Stimulated activated CD4-positive, alpha-beta T cell treated with anti-CD3 and anti-CD28 coated beads, TNF-alpha, amount 100 ng/mL, for 4 hours (primary cell): ENCODE data around the gene HOXD9.

Source experiments
- DNase-seq, 3 experiments: peaks; one replicate each; pipeline ENCODE4 v3.0.0-alpha.2; 2020; ENCODE audit warnings: low read depth in 3 of 3

HOXD9 gene

DNA sequence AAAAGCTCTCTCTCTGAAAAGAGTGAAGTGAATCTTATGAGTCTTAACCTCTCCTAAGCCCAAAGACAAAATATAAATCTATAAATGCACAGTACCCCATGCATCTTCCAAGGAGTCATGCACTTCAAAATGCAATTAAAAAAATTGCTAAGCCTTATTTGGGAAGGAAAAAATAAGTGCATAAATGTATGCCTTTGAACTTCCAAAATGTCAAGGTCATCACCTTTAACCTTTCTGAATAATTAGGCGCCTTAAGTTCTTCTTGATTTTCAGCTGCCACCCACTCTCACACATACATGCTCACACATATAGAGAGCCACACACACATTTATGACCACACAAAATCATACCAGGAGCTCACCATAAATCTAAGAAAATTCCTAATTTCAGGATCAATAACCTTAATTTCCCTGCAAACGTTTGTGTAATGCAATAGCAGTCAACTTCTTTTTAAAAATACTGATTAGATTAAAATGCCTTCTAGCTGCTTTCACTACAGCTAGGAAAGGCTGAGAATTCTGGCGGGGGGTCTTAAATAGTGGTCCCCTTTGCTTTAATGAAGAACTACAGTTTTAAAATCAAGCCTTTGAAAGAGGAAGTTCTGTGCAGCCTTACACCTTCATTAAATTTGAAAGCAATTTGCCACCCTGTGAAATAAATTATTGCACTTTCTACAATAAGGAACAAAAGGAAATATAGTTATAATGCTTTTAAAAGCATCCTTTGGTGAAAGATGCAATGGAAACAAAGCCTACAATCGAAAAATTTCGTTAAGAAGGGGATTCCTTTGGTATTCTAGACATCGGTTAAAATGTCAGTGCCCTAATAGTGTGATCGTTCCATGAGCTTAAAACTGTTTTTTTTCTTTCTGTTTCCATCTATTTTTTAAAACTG is 11.9 kb upstream of the HOXD9 start:
- DNase-seq: no peak

DNA sequence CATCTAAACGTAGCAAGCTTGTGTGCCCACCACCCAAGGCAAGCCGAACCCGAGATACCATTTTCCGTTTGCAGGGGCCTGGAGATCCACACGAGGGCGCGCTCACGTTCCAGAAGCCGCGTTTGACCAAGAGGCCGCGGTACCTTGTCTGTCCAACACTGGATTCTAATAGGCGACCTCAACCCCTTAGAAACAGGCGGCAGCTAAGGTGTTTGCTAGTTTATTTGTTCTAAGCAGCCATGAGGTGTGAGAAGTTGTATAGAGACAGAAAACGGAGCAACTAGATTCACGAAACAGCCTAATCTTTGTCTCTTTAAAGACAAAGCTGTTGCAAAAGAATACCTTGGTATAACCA is 11.2 kb upstream of the HOXD9 start:
- no peak for DNase-seq

DNA sequence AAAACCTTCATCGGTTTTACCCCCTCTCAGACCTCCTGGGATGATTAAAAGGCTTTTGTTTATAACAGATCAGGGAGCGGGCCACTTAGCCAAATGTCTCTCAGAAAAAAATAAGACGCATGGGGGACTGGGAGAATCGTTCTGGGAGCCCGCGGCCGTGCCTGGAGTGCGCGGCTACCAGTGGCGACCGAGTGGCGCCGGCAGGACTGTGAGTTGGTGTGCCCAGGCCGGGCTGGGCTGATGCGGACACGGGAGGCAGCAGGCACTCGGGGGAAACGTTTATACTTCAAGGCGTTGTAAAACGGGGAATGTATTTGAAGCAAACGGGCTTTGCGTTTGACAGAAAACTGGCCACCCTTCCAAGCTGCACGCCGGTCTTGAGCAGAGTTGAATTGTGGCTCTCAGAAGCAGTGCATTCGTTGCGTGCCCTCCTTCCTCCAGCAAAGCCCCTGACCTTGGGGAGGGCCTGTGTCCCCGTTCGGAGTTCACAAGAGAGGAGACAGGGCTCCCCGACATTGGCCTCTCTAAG is 10.6 kb upstream of the HOXD9 start:
- DNase-seq: no peak

DNA sequence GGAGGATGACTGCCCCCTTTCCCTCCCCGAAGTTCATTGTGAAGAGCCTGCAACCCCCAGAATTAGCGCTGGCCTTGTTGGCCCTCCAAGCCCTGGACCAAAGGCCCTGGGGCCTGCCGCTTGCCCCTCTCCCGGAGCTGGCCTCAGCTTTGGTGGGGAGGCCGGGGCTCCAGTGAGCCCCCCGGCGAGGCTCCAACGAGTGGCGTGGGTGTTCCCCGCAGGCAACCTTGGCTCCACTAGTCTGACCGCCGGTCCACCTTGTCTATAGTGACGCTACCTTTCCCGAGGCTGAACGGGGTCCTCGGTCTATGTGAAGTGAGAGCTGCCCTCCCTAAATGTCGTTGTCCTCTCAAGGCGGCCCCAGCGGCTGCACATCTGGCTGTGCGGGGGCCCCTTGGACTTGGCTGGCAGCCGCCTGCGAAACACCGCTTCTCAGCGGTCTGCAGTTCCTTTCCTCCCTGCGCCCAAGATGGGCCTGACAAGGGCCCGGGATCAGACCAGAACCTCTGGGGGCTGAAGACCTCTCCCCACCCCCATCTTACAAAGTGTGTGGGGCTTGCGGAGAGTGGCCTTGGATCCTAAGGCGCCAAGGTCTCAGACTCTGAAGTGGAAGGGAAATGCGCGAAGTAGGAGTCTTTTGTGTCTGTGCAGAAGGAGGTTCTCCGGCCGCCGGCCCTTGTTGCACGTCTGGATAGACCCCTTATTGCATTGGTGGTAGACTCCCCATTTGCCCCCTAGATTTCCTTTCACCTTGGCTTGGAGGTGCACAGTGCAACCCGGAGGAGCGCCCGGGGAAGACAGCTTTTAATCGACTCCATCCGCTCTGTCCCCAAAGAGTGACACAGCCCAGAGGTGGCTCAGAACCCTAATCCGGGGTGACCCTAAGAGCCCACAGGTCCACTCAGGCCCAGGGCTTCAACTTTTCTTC is 9.9 kb upstream of the HOXD9 start:
- no peak for DNase-seq

DNA sequence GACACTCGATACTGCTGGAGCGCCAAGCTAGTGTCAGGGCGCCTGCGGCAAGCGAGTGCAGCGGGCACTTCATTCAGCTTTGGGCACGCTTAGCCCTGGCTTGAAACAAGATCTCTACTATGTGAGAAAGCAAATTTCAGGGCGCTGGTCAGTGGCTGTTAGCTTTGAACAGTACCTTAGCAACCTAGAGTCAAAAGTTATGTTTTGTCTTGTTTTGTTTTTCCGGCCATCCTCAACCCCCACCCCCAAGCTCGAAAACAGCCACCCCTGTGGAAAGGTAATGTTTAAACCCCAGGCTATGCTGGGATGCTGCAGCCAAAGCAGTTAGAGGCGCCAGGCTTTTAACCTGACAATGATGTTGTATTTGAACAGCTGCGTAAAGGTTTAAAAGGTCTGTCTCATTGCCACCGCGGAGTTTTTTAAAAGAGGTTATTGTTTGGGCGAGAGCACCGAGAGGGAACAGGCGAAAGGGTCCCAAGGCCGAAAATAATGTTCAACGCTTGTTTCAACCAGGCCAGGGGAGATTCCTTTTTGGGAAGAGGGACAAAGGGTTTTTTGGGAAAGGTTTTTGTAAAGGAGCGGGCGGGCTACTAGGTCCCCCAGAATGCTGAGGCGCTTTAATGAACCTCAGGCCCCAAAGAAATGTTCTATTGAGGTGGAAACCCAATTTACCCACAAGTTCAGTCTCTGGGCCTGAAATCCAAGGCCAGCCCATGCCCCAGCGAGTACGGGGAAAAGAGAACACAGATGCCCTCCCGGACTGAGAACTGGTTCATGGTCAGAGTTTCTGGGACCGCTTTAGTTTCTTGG is 8.2 kb upstream of the HOXD9 start:
- no peak for DNase-seq

DNA sequence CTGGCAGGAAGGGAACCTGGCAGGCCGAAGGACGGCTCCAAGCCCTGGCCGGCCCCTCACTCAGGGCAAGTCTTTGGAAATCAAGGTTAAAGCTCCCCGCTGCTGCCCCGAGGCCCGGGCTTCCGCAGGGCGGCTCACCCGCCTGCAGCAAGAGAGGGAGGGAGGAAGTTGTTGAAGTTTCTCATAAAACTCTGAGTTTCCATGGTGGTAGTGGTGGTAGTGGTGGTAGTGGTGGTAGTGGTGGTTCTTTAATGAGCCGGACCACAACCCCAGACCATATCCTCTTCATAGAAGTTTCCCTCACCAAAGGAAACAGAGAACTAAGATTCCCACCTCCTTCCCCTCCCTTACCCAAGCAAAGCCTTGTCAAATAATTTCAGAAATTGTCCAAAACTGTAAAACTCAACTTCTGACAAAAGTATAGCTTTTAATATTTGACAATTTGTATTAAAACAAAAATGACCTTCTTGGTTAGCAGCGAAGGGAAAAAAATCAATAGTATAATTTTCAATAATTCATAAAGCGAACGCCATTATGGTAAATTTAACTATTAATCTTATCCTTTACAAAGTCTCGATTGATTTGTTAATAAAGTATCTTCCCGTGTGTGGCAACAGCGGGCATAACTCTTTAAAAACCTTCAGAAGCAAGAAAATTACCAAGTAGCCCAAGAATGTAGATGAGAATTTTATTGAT is 7.4 kb upstream of the HOXD9 start:
- no peak for DNase-seq

DNA sequence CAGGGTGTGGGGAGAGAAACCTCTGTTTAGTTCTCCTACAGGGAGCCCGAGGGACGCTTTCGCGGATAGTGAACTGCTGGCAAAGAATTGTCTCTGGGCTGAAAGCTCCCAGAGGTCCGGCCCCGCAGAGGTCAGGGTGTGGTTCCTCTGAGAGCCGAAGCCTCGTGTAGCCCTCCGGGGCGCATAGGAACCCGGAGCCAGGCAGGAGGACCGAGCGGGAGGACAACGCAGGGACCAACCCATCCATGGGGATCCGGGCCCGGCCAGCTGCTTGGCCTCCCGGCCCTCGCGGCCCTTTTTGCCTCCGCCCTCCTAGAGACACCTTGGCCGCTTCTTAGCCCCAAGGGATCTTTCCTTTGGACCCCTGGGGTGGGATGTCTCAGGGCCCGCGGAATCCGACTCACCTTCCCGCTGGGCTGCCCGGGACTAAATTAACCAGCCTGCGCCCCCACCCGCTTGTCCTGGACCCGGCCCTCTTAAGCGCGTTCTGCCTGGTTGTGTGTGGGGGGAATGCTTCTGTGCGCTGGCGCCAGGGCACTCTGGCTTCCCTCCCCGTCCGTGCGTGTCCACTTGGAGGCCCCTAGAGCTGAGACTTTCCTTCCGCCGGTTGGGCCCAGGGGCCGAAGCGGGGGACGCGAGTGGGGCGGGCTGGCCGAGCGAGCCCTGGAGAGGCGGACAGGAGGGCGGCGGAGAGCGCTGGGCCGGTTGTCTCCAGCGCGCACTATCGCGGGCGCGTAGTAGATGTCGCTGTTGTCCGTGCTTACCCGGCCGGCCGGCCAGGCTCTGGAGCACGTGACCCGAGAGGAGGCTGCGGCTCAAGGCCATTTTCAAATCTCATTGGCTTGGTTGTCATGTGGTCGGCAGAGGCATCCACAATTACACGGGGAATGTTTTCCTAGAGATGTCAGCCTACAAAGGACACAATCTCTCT is 6.4 kb upstream of the HOXD9 start, which contains the start of gene HOXD10:
Gene HOXD10 (plus strand): TSS at position 896 of the 931 bp plus-strand sequence. CDS start 56 bp downstream, outside the sequence.
- DNase-seq: no peak

DNA sequence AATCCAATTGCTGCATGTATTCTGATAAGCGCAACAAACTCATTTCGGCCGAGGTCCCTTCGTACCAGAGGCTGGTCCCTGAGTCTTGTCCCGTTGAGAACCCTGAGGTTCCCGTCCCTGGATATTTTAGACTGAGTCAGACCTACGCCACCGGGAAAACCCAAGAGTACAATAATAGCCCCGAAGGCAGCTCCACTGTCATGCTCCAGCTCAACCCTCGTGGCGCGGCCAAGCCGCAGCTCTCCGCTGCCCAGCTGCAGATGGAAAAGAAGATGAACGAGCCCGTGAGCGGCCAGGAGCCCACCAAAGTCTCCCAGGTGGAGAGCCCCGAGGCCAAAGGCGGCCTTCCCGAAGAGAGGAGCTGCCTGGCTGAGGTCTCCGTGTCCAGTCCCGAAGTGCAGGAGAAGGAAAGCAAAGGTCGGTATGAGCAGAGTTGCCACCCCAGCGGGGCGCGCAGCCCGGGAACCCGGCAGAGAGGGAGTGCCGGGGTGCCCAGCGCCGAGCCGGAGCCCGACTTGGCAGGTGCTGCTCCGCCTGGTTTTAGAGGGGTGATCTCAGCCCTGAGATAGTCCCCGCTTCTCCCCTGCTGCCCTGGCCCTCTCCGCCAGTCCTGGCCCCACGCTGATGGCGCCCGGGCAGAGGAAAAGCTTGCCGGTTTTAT is 5.2 kb upstream of the HOXD9 start:
- DNase-seq: no peak

DNA sequence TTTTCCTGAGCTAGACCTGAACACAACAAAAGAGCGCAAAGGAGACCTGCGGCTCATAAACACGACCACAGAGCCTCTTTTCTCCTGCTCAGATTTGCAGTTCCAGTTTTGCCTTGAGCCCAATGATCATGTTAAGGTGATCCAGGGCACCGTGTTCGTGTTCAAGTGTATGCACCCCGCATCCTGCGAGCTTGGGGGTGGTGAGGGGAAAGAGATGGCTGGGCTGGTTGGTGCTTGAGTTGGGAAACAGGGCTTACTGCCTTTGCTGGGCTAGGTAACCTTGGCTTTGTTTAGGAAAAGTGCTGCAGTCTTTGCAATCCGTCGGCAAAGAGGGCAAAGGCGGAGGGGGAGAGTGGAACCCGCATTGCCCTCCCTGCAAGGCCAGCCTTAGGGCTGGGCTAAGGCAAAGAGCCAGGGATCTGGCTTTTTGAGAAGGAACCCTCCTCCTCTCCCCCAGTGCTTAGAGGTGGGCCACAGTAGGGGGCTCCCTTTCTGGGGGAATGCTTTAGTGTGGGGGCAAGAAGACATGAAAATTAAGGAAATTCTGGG is 4.6 kb upstream of the HOXD9 start:
- no peak for DNase-seq

DNA sequence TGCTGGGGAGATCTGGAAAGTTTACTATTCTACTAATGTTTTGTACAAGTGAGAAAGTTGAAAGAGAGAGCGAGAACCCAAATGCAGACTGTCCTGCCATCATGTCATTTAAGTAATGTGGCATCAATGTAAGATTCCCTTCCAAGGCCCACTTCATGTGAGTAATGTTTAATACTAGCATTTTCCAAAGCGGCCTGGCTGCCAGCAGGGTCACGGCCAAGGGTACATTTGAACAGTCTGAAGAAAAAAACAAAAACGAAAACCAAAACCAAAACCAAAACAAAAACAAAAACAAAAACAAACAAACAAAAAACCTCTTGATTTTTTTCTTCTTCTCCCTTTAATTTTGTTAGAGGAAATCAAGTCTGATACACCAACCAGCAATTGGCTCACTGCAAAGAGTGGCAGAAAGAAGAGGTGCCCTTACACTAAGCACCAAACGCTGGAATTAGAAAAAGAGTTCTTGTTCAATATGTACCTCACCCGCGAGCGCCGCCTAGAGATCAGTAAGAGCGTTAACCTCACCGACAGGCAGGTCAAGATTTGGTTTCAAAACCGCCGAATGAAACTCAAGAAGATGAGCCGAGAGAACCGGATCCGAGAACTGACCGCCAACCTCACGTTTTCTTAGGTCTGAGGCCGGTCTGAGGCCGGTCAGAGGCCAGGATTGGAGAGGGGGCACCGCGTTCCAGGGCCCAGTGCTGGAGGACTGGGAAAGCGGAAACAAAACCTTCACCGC is 3.7 kb upstream of the HOXD9 start:
- DNase-seq: no peak

DNA sequence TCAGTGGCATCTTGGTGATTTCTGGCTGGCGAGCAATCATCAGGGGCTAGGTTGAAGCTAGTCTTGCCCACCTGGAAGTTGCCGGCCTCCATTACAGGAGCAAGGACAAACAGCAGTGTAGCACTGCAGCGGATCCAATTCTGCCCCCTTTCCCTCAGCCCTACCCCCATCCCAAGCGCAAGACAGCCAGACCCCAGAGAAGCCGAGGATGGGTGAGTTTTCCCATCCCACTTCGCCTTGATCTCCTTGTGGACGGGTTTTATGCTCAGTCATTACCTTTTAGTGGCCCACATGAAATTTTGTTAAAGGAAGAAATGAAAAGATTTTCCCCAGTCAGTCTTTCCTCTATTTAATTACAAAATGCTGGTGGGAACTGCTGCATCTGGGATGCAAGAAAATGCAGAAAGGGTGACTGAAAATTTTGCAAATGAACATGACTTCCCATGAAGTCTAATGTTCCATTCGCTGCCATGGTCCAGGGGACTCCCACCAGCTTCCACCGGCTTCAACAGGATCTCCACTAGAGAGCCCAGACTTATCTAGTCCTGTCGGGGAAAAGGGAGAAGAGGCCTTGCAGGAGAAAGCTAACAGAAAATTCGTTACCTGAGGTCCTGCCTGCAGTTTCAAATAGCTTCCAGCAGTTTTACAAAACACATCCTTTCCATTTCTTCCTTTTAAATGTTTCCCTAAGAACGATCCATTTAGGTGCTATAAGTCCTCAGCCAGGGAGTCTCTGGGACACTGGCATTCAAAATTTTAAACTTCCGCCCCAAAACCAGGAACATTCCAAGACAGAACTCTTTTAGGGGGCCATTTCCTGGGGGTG is 1.9 kb upstream of the HOXD9 start:
- no peak for DNase-seq

DNA sequence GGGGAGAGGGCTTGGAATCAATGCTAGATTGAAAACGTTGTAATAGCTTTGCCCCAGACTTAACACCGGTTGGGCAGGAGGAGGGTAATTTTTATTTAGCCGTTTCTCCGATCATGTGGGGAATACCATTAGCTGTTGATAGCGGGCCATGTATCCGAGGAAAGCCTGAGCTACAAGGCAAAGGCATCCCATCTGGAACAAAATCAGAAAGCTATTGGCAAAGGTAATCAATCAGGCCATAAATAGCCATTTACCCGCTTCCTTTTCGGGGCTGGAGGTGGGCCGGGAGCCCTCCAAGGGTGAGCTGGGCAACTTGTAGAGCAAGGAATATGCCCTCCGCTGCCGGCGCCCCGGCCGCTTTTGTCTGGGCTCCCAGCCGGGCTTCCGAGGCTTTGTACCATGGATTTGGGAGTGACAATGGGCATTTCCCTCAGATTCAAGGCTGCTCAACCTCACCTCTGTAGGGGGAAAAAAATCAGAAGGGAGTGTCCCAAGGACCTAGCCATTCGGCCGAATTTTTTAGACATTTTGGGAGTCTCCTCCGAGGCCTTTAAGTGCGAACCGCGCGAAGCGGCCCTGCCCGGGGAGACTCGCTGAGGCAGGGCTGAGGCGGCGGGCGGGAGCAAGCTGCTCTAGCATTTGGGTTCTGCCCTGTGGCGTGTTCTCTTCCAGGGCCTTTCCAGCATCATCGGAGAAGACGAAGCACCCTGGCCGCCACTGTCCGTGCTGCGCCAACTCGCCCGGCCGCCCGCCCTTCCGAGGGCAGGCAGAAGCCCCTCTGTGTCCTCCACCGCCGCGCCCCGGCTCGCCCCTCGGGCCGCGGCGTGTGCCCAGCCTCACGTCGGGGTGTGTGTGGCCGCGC is 1.1 kb upstream of the HOXD9 start:
- DNase-seq: no peak

DNA sequence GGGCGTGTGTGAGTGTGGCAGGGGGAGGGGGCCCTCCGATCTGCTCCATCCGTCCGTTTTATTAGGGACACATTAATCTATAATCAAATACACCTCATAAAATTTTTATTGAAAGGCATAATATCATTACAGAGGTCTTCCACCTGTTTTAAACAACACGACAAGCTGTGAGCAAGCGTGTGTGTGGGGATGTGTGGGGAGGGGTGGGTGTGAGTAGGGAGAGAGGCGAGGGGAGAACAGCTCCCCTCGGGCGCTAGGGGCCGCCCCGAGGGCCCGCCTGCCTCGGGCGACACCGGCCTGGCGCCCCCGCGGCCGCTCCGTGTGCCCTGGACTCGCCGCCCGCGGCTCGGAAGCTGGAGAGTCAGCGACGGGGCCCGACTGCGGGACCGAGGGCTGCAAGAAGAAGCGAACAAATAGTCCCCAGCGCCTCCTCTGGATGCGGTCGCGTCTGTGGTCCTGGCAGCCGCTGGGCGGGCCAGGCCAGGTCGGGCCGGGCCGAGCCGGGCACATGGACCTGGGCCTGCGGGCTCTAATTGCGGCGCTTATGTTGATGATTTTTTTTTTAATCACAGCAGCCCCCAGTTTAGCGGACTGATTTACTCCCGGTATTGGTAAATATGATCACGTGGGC is 352 bp upstream of the HOXD9 start:
- DNase-seq: no peak

DNA sequence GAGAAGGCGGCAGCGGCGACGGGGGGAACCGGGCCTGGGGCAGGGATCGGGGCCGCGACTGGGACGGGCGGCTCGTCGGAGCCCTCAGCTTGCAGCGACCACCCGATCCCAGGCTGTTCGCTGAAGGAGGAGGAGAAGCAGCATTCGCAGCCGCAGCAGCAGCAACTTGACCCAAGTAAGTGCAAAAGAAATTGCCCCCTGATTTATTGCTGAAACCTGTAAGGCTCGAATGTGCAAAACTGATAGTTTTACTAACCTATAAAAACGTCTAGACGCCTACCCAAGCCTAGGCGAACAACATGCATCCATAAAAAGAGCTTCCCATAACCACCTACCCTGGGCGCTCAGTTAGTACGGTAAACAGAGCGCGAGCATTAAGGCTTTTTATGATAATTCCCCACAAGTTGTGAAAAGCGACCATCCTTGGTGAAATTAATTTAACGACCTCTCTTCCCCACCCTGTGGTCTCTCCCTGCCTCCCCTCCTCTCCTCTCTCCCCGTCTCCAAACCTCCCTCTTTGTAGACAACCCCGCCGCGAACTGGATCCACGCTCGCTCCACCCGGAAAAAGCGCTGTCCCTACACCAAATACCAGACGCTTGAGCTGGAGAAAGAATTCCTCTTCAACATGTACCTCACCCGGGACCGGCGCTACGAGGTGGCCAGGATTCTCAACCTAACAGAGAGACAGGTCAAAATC is 1.0 kb downstream of the HOXD9 start:
- no peak for DNase-seq
